ENCODE measurements around the gene UGT1A6.

DNA sequence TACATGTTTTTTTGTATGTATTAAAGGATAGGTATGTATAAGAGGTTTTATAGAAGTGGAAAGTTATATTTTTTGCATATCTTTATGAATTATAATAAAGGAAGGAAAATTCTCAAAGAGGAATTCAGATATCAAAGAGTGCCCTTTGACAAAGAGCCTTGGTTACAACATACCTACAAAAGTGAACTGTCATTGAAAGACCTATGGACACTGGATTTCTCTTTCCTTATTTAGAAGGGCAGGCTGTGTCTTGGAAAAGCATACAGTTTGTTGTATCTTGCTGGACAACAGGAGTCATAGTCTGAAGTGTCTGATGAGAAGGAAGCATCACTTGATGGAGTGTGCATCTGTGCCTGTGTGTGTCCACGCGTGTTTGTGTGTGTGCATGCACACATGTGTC lies 41.3 kb upstream of the UGT1A6 start:
- TF ChIP-seq CTCF (IDR thresholded peaks at IDR 0.05) (no peak), CREB1 (CRISPR knock-in tag; IDR thresholded peaks at IDR 0.05) (no peak), CBFB (CRISPR knock-in tag; IDR thresholded peaks at IDR 0.05; ENCODE audit: low read depth) (no peak), NR1H2 (CRISPR knock-in tag; IDR thresholded peaks at IDR 0.05) (no peak), ATF3 (CRISPR knock-in tag; conservative IDR thresholded peaks at IDR 0.05) (no peak), PRDM15 (CRISPR knock-in tag; IDR thresholded peaks at IDR 0.05) (no peak), TCF7 (CRISPR knock-in tag; IDR thresholded peaks at IDR 0.05; ENCODE audit: low read depth) (no peak), GTF2I (CRISPR knock-in tag; conservative IDR thresholded peaks at IDR 0.05) (no peak), AFF4 (CRISPR knock-in tag; IDR thresholded peaks at IDR 0.05; ENCODE audit: borderline replicate concordance) (no peak), GABPB1 (CRISPR knock-in tag; IDR thresholded peaks at IDR 0.05) (no peak), NR3C1 (CRISPR knock-in tag; conservative IDR thresholded peaks at IDR 0.05; ENCODE audit: low read depth) (no peak)
- TF ChIP-seq, protein P1, sequence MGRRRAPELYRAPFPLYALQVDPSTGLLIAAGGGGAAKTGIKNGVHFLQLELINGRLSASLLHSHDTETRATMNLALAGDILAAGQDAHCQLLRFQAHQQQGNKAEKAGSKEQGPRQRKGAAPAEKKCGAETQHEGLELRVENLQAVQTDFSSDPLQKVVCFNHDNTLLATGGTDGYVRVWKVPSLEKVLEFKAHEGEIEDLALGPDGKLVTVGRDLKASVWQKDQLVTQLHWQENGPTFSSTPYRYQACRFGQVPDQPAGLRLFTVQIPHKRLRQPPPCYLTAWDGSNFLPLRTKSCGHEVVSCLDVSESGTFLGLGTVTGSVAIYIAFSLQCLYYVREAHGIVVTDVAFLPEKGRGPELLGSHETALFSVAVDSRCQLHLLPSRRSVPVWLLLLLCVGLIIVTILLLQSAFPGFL (CRISPR knock-in tag; IDR thresholded peaks at IDR 0.05; ENCODE audit: borderline replicate concordance) = no peak
- TF ChIP-seq, protein P2, sequence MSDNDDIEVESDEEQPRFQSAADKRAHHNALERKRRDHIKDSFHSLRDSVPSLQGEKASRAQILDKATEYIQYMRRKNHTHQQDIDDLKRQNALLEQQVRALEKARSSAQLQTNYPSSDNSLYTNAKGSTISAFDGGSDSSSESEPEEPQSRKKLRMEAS (CRISPR knock-in tag; IDR thresholded peaks at IDR 0.05) = no peak
